HCT116 (cell line): ENCODE data around the gene NTHL1.

ENCODE experiments used
- CTCF ChIP-seq, 3 experiments: fragments of 200-600 bp in 1 of 3; sonication (generic) in 1 of 3; IDR thresholded peaks in 2 of 3; conservative IDR thresholded peaks in 1 of 3; 2 replicates each; pipeline ENCODE4 v1.5.1; 2012 to 2017; ENCODE audit warnings: low read depth in 2 of 3, low read length in 2 of 3, antibody characterized with exemption in 1 of 3, borderline replicate concordance in 1 of 3, control low read depth in 1 of 3, mild to moderate bottlenecking in 1 of 3, mixed read lengths in 1 of 3, mixed run types in 1 of 3, moderate library complexity in 1 of 3; ENCODE audit not compliant: insufficient read depth in 1 of 3
- EZH2 ChIP-seq: fragments of 200-600 bp; sonication (generic); IDR thresholded peaks from 2 replicates; pipeline ENCODE4 v1.6.1; 2017; ENCODE audit warnings: antibody characterized with exemption, mixed run types
- MAX ChIP-seq: IDR thresholded peaks from 2 replicates; pipeline ENCODE4 v1.6.1; 2012
- POLR2A ChIP-seq: IDR thresholded peaks from 2 replicates; pipeline ENCODE4 v1.7.0; 2011; ENCODE audit warnings: borderline replicate concordance; ENCODE audit not compliant: insufficient read depth, insufficient read length; ENCODE audit errors: extremely low read depth
- RAD21 ChIP-seq: IDR thresholded peaks from 2 replicates; pipeline ENCODE4 v1.6.1; 2012; ENCODE audit warnings: low read depth, mild to moderate bottlenecking
- SIN3A ChIP-seq: IDR thresholded peaks from 2 replicates; pipeline ENCODE4 v1.6.1; 2012; ENCODE audit warnings: low read depth
- TCF7L2 ChIP-seq: IDR thresholded peaks from 2 replicates; pipeline ENCODE4 v1.7.0; 2011; ENCODE audit warnings: borderline replicate concordance, inconsistent platforms; ENCODE audit not compliant: insufficient read depth, insufficient read length; ENCODE audit errors: extremely low read depth
- ZNF274 ChIP-seq: fragments of 200-500 bp; sonication (Bioruptor generic); IDR thresholded peaks from 2 replicates; pipeline ENCODE4 v1.6.1; 2014; ENCODE audit warnings: mild to moderate bottlenecking, low read depth, low read length, inconsistent platforms

- TF ChIP-seq CTCF (IDR thresholded peaks at IDR 0.05 in 2 of 3, conservative IDR thresholded peaks at IDR 0.05 in 1 of 3; ENCODE audit: borderline replicate concordance in 1 of 3, insufficient read depth in 1 of 3, low read depth in 2 of 3, low read length in 2 of 3) = no peak
- TF ChIP-seq TCF7L2 = no peak
- TF ChIP-seq EZH2 = no peak
- TF ChIP-seq POLR2A = no peak
- TF ChIP-seq MAX = no peak
- no peak for TF ChIP-seq RAD21
- no peak for TF ChIP-seq SIN3A
- no peak for TF ChIP-seq ZNF274
Measured at GRCh38 chr16:2044541-2044940, 3.1 kb downstream of the NTHL1 start.
